ENCODE results near the gene AGTRAP. TPM values are rescaled to one million over a fixed set of nuclear protein-coding genes. Genes with fewer than 3 reads are reported as not detected.

The AGTRAP gene
- 31.4 and 38.5 TPM in 2 replicates for total RNA-seq

DNA sequence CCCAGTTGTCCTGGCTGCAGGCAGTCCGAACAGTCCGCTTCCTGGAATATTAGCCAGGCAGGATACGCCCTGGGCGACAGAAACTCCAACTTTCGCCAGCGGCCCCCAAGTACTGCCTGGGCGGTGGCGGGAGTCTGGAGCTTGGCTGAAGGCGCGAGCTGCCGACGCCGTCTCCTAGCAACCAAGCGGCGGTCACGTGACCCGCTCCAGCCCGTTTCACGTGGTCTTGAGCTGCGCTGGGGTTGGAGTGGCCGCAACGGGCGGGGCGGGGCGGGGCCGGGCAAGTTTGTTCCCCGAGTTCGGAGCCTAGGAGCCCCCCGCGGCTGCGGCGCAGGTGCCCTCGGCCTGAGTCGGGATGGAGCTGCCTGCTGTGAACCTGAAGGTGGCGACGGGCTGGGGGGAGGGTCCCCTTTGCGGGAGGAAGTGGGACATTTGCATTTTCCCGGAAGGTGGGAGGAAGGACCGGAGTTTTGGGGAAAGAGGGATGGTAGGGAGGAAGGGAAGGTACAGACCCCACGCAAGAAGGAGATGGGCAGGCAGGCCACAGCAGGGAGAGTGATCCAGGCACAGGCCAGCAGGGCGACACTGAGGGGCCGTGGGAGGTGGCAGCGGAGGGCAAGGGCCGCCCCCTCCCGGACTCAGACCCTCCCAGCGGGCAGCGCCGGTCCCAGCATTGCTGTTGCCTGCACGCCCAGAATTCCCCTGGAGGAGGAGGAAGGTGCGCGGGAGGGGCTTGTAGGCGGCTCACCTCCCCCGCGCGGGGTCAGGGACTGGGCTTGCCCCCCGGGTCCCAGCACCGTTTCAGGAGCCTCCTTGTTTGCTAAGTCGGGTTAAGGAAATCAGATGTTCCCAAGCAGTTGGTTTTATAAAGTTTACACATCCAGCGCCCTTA lies at the start of gene AGTRAP:
AGTRAP (plus strand) TSS at position 283 of the 892 bp plus-strand sequence; CDS start at position 356, 73 bp downstream.
- peak; percentile 91 to 93 for DNase-seq (ENCODE audit: low read depth in 2 of 2)

GRCh38 chr1:11688506-11688905 lies 47.4 kb upstream of the AGTRAP start:
- DNase-seq (ENCODE audit: low read depth in 2 of 2), result no peak

GRCh38 chr1:11690397-11691301 lies 45.3 kb upstream of the AGTRAP start:
- no peak for DNase-seq (ENCODE audit: low read depth in 2 of 2)

GRCh38 chr1:11691302-11691914 lies 44.5 kb upstream of the AGTRAP start, which contains the start of gene DRAXIN:
Gene DRAXIN (plus strand): TSS chr1:11691710. CDS start chr1:11706259, 14,549 bp downstream.
- peak in 1 of 2 donors; percentile 17 for DNase-seq (ENCODE audit: low read depth in 2 of 2)

DNA sequence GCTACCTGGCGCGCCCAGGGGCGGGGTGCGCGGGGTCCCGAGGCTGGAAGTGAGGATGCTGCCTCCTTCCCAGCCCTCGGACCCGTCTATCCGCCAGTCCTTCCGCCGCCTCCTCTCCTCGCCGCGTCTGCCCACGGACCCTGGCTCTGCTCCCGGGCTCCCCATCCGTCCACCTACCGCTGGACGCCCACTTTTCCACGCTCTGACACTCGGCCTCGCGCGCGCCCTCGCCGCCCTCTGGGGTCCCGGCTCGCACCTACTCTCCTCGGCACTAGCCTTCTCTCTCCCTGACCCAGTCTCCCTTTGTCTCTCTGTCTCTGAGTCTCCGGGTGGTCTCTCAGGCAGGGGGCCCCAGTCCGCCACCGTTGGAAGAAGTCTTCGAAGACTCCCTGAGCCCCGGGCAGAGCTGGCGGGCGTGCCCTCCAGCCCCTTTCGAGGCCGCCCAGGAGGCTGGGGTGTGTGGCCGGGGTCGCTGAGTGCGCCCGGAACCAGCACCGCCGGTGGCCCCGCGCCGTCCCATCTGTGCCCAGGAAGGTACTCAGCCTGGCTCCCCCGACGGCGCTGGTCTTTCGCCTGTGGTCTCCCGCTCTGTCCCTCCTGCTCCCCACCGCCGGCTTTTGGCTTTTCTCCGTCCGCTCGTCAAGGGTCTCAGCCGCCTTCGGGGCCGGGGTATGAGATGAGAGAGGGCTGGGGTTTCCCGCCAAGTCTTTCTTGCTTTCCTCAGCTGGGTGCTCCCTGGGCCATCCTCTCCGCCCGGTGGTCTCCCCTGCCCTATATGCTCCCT lies 43.8 kb upstream of the AGTRAP start:
- no peak for DNase-seq (ENCODE audit: low read depth in 2 of 2)

GRCh38 chr1:11693024-11693590 lies 42.8 kb upstream of the AGTRAP start:
- peak; percentile 36 to 86 for DNase-seq (ENCODE audit: low read depth in 2 of 2)

- DNase-seq (ENCODE audit: low read depth in 2 of 2), result no peak
These were observed 42.0 kb upstream of the AGTRAP start for GRCh38 chr1:11693917-11694316.

GRCh38 chr1:11695861-11696260 lies 40.1 kb upstream of the AGTRAP start:
- no peak for DNase-seq (ENCODE audit: low read depth in 2 of 2)

- DNase-seq (ENCODE audit: low read depth in 2 of 2), result no peak
These were observed 38.6 kb upstream of the AGTRAP start for GRCh38 chr1:11697188-11697892.

- DNase-seq (ENCODE audit: low read depth in 2 of 2), result no peak
These were observed 38.1 kb upstream of the AGTRAP start for GRCh38 chr1:11697893-11698210.

DNA sequence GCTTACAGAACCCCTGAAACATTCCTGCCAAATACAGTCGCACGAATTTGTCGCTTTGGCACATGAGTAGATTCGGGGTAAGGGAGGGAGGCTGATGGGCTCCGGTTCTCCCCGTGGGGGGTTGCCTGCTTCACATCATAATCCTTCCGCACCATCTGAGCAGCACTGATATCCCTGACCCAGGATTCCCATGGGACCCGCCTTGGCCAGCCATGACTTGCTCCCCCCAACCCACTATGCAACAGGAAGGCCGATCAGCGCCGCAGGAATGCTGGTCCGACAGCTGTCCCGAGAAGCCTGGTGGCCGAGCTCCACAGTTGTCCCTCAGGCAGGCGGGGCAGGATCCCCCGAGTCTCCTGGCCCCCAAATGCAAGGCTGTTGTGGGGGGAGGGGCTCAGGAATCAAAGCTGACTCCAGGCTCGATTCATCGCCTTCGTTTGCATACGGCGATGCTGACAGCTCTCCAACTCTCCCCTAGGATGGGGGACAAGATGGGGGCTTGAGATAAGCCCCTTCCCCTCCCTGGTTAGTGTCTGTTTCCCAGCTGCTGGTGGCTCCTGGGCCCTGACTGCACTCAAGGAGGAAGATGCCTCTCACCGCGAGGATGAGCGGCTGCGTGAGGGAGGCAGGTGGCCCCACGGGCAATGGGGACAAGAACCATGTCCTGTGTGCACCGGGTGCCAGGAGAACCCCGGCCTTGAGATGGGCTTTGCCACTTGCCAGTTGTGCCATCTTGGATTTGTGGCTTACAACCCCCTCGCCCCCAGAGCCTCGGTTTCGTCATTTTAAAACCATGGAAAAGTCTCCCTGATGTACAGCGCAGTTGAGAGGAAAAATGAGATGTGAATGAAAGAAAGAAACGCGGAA lies 35.1 kb upstream of the AGTRAP start:
- DNase-seq (ENCODE audit: low read depth in 2 of 2), result no peak

GRCh38 chr1:11701551-11701961 lies 34.4 kb upstream of the AGTRAP start:
- no peak for DNase-seq (ENCODE audit: low read depth in 2 of 2)

DNA sequence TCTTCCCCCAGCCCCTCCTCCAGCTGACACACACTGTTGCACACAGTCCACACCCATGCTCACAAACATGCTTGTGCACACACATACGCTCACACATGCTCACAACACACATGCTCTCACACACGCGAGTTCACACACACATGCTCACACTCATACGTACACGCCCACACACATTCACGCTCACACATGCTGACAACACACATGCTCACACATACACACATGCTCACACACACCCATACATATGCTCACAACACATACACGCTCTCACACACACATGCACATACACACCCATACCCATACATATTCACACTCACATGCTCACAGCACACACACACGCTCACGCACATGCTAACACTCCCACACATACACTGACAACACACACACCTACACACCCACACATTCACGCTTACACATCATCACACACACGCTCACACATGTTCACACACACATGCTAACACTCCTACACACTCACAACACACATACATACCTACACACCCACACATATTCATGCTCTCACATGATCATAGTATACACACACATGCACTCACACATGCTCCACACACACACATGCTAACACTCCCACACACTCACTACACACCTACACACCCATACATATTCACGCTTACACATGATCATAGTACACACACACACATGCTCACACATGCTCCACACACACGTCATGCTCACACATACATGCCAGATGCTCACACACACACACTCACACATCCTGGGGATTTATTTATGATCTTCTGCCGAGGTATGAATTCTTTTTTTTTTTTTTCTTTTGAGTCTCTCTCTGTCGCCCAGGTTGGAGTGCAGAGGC lies 33.7 kb upstream of the AGTRAP start:
- no peak for DNase-seq (ENCODE audit: low read depth in 2 of 2)

- no peak for DNase-seq (ENCODE audit: low read depth in 2 of 2)
These were observed 32.4 kb upstream of the AGTRAP start for GRCh38 chr1:11703357-11704193.

DNA sequence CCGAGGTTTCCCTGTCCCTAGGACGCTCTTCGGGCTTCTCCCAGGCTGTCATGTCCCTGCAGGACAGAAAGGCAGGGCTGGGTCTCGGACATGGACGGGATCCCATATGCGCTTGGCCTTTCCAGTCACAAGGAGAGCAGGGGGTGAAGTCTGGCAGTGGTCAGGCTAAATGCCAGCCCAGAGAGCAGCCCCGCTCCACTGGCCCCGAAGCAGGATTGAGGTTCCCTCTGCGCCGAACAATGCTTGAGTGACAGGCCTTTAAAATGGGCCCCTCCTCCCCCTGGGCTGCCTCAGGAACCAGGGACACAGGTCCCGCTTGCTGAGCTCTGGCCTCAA lies 31.8 kb upstream of the AGTRAP start:
- no peak for DNase-seq (ENCODE audit: low read depth in 2 of 2)

DNA sequence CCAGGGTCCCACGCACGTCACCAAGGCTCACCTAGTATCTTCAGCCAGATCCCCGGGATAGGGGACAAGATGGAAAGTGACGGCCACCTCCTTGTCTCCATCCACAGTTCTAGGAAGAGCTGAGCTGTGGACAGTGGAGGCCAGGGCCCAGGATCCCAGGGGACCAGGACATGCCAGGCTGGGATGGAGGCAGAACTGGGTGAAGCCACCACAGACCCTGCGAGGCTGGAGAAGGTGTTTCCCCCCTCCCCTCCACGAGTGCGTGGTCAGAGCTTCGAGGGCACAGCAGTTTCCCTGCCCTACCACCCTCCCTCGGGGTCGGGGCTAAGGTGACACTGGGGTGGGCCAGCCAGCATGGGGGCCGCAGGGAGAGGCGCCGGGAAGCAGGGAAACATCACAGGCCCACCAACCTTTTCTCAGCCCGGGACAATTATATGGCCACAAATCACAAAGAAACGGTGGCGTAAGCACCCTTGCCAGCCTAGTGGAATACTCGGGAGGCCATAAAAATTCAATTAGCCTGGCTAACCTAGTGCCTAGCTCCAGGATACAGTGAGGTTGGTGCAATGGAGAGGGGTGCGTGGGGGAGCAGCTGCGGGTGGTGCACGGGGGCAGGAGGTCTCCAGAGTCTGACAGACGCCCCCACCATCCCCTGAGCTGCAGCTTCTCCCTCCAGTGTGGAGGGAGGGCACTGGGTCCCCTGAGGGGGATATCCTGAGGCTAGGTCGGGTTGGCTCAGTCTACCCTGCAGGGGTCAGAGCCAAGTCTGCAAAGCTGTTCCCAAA lies 31.1 kb upstream of the AGTRAP start:
- DNase-seq (ENCODE audit: low read depth in 2 of 2), result no peak

DNA sequence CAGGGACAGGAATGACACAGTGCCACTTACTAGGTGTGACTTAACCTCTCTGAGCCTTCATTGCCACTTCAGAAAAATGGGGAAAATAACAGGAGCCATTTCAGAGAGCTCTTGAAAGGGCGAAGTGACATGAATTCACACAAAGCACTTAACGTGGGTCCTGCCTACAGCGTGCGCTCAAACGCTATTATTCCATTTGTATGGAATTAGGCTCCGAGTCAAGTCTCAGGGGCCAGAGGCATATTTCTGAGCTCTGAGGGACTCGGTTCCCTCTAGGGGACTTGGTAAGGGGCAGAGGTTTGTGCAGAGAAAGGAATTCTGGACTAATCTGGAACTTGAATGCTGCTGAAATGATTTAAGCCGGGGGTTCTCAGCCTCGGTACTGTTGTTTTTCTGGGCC lies 30.3 kb upstream of the AGTRAP start:
- DNase-seq (ENCODE audit: low read depth in 2 of 2), result no peak
